Thyroid gland (tissue), 4 donors: Measurements from ENCODE around the gene RSRP1.
"Not testable (repeated sequence)": the region's sequence is repeated elsewhere in the genome, so short reads cannot be mapped to it uniquely, and the experiment has no call there.

Experiments
- POLR2A ChIP-seq, 2 donors: fragments of 450-650 bp; IDR thresholded peaks; one replicate each; pipeline ENCODE4 v1.6.1; 2017; ENCODE audit warnings: antibody characterized with exemption in 2 of 2, mild to moderate bottlenecking in 2 of 2, moderate library complexity in 1 of 2
- TF ChIP-seq, protein P1 (sequence below), 6 experiments: fragments of 200-600 bp in 3 of 6; fragments of 450-650 bp in 3 of 6; sonication (generic) in 3 of 6; IDR thresholded peaks; one replicate each; pipeline ENCODE4 v1.5.1; 2016 to 2019; ENCODE audit warnings: antibody characterized with exemption in 6 of 6, mild to moderate bottlenecking in 2 of 6, inconsistent platforms in 1 of 6, moderate library complexity in 1 of 6

DNA sequence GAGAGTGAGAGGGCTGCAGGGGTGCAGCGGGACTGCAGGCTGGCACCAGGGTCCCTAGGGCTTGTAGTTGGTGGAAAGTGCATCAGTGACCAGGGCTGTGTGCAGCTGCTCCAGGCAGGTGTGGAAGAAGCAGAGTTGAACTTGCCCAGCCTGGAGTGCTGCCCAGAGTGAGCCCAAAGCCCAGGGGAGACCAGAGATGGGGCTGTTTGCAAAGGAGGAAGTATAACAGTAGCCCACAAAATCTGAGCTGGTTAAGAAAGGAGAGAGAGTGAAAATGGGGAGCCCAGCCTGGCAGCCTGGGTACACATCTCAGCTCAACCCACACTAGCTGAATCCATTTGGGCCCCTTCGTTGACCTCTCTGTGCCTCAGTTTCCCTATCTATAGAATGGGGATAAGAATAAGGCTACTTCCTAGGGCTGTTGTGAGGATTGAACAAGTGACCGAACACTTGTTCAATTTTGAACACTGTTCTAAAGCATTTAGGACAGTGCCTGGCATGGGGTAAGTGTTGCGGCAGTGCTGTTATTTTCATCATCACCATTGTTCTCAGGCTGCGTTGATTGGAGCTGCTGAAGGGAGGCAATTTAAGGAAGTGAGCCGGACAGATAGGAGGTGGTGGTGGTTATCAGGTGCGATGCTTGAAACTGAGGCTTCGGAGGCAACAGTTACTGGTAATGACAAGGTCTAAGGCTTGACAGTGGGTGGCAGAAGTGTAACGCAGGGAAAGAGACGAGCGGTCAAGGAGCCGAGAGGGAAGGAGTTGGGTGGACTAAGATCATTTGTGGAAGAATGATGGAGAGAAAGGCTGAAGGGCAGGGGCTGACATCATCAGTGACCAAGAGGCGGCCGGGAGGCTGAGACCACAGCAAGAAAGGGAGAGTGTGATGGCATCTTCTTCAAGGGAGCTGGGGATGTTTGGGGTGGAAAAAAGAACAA, 47.9 kb upstream of the RSRP1 start:
- TF ChIP-seq, protein P1, sequence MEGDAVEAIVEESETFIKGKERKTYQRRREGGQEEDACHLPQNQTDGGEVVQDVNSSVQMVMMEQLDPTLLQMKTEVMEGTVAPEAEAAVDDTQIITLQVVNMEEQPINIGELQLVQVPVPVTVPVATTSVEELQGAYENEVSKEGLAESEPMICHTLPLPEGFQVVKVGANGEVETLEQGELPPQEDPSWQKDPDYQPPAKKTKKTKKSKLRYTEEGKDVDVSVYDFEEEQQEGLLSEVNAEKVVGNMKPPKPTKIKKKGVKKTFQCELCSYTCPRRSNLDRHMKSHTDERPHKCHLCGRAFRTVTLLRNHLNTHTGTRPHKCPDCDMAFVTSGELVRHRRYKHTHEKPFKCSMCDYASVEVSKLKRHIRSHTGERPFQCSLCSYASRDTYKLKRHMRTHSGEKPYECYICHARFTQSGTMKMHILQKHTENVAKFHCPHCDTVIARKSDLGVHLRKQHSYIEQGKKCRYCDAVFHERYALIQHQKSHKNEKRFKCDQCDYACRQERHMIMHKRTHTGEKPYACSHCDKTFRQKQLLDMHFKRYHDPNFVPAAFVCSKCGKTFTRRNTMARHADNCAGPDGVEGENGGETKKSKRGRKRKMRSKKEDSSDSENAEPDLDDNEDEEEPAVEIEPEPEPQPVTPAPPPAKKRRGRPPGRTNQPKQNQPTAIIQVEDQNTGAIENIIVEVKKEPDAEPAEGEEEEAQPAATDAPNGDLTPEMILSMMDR (IDR thresholded peaks at IDR 0.05): not testable (repeated sequence)
- not testable (repeated sequence) for TF ChIP-seq POLR2A (IDR thresholded peaks at IDR 0.05)
